Body of pancreas (tissue), 4 donors: Measurements from ENCODE around the gene WDR46. TPM values are rescaled to one million over a fixed set of nuclear protein-coding genes. Genes with fewer than 3 reads are reported as not detected.
A peak's percentile ranks its signal among the peaks of the same experiment; 100 is the strongest.
"Not testable (repeated sequence)": the region's sequence is repeated elsewhere in the genome, so short reads cannot be mapped to it uniquely, and the experiment has no call there.

Experiments
- ATAC-seq: fragments of 150-250 bp; one replicate; pipeline ENCODE4 v1.9.1; 2016
- DNase-seq, 4 donors: peaks; one replicate each; pipeline ENCODE4 v3.0.0-alpha.2; 2019
- H3K27ac ChIP-seq, 4 donors: fragments of 200-600 bp; sonication (generic); 1 replicate in 3 of 4; 2 replicates in 1 of 4; pipeline versions ENCODE4 v1.5.1 to v1.6.1; 2016 to 2019; ENCODE audit warnings: mild to moderate bottlenecking in 1 of 4, mixed read lengths in 1 of 4, moderate library complexity in 1 of 4
- H3K27me3 ChIP-seq, 2 donors: fragments of 200-600 bp; sonication (generic); one replicate each; pipeline ENCODE4 v1.6.0; 2016; ENCODE audit warnings: mild to moderate bottlenecking in 1 of 2
- H3K36me3 ChIP-seq, 2 donors: fragments of 200-600 bp; sonication (generic); replicated peaks in 1 of 2; 2 replicates each; pipeline ENCODE4 v1.5.1; 2016; ENCODE audit warnings: low read depth in 2 of 2; ENCODE audit not compliant: insufficient read depth in 1 of 2
- H3K4me1 ChIP-seq: fragments of 200-600 bp; sonication (generic); one replicate; pipeline ENCODE4 v1.6.0; 2016
- H3K4me3 ChIP-seq, 2 donors: fragments of 200-600 bp; sonication (generic); 1 replicate in 1 of 2; 2 replicates in 1 of 2; pipeline ENCODE4 v1.5.1; 2016 to 2019
- H3K9me3 ChIP-seq, 3 donors: fragments of 200-600 bp; sonication (generic); 1 replicate in 2 of 3; 2 replicates in 1 of 3; pipeline ENCODE4 v1.5.1; 2016
- CTCF ChIP-seq, 7 experiments: fragments of 450-650 bp in 4 of 7; fragments of 200-600 bp in 3 of 7; sonication (generic) in 3 of 7; IDR thresholded peaks; one replicate each; pipeline ENCODE4 v1.5.1; 2016 to 2019; ENCODE audit warnings: antibody characterized with exemption in 7 of 7
- POLR2A ChIP-seq, 3 donors: fragments of 450-650 bp; IDR thresholded peaks; one replicate each; pipeline ENCODE4 v1.6.1; 2016; ENCODE audit warnings: antibody characterized with exemption in 3 of 3, mild to moderate bottlenecking in 2 of 3
- WGBS, 2 donors: methylation state at CpG; one replicate each; pipeline ENCODE4 v1.1.5; 2017; 5-methylcytosine and 5-hydroxymethylcytosine counted together
- intact Hi-C: fragments of 100-400 bp; cut with DNase I; formaldehyde crosslinking; loops from one replicate; pipeline ENCODE4 v1.15.1; 2023
- total RNA-seq, 2 donors: library from RNA; depleted of rRNA; stranded (reverse); fragments of >200 nt; gene quantifications; one replicate each; pipeline ENCODE4 v1.1.0, GENCODE V29; 2016

The WDR46 gene
- total RNA-seq, 2 donors from 2014 or later: 27.8 to 43.2 TPM

- H3K27ac ChIP-seq: peak overlapping the region in 3 of 4 donors; percentile 55 to 80 (median 65)
- H3K36me3 ChIP-seq: peaks cover 0 to 6% of the 10 kb centered on the region in 2 donors
- ATAC-seq: peak; percentile 4
Measured at GRCh38 chr6:33289784-33290315, 811 bp upstream of the WDR46 start.

GRCh38 chr6:33288141-33288920, 708 bp downstream of the WDR46 start:
- intact Hi-C loops: no loop called here
- DNase-seq: no peak
- no peak for ATAC-seq
- Histone ChIP-seq H3K4me1 (peaks cover 25% of the 10 kb centered on the region), H3K27ac (peak overlapping the region in 3 of 4 donors; percentile 55 to 80 (median 65)), H3K27me3 (no peaks in the 10 kb centered on the region), H3K9me3 (no peaks in the 10 kb centered on the region), H3K4me3 (peak overlapping the region; percentile 35 to 36), H3K36me3 (peaks cover 0 to 6% of the 10 kb centered on the region in 2 donors)
- no peak for TF ChIP-seq CTCF (IDR thresholded peaks at IDR 0.05)
- TF ChIP-seq POLR2A (IDR thresholded peaks at IDR 0.05): no peak
- WGBS, 2 donors: 5 to 7% methylated on average over 8 to 21 of the region's 21 CpGs

More at GRCh38 chr6:33289784-33290315, 811 bp upstream of the WDR46 start:
- Histone ChIP-seq H3K4me1 (peaks cover 25% of the 10 kb centered on the region), H3K4me3 (peak overlapping the region; percentile 35 to 36), H3K9me3 (no peaks in the 10 kb centered on the region), H3K27me3 (no peaks in the 10 kb centered on the region)
- intact Hi-C loops: no loop called here
- 2 to 5% methylated on average over 10 to 14 of the region's 14 CpGs for WGBS, 2 donors
- DNase-seq: no peak
- TF ChIP-seq POLR2A (IDR thresholded peaks at IDR 0.05): no peak
- no peak for TF ChIP-seq CTCF (IDR thresholded peaks at IDR 0.05)

GRCh38 chr6:33286946-33287914, 1.8 kb downstream of the WDR46 start:
- Histone ChIP-seq H3K4me3 (no peak overlapping the region), H3K27ac (no peak overlapping the region), H3K9me3 (no peaks in the 10 kb centered on the region), H3K36me3 (peaks cover 0 to 6% of the 10 kb centered on the region in 2 donors), H3K27me3 (no peaks in the 10 kb centered on the region), H3K4me1 (peaks cover 25% of the 10 kb centered on the region)
- no peak for DNase-seq
- TF ChIP-seq POLR2A (IDR thresholded peaks at IDR 0.05): no peak
- TF ChIP-seq CTCF (IDR thresholded peaks at IDR 0.05): no peak
- 85 to 92% methylated on average over 17 to 22 of the region's 22 CpGs for WGBS, 2 donors
- ATAC-seq: no peak
- intact Hi-C loops: no loop called here

GRCh38 chr6:33285214-33285613, 3.8 kb downstream of the WDR46 start:
- H3K36me3 ChIP-seq, H3K4me3 ChIP-seq, H3K27me3 ChIP-seq, H3K27ac ChIP-seq, intact Hi-C loops, ATAC-seq, H3K9me3 ChIP-seq, DNase-seq: not testable (repeated sequence)
- peaks cover 17% of the 10 kb centered on the region for H3K4me1 ChIP-seq
- whole genome bisulfite sequencing, 2 donors: 82 to 87% methylated on average over 4 of the region's 4 CpGs

GRCh38 chr6:33280539-33280938, 8.5 kb downstream of the WDR46 start:
- Histone ChIP-seq H3K27ac (peak overlapping the region in 1 of 4 donors; percentile 17), H3K4me3 (no peak overlapping the region), H3K36me3 (peaks cover 0 to 5% of the 10 kb centered on the region in 2 donors), H3K27me3 (no peaks in the 10 kb centered on the region), H3K9me3 (no peaks in the 10 kb centered on the region), H3K4me1 (peaks cover 21% of the 10 kb centered on the region)
- TF ChIP-seq CTCF (IDR thresholded peaks at IDR 0.05): no peak
- TF ChIP-seq POLR2A (IDR thresholded peaks at IDR 0.05): no peak
- intact Hi-C loops: no loop called here
- ATAC-seq (no peak), DNase-seq (no peak)
- 82 to 87% methylated on average over 5 to 6 of the region's 6 CpGs for WGBS, 2 donors
